Neuron (in vitro differentiated cells): Measurements from ENCODE around the gene TACR1.
"Not testable (repeated sequence)": the region's sequence is repeated elsewhere in the genome, so short reads cannot be mapped to it uniquely, and the experiment has no call there.

Source experiments
- H2AFZ ChIP-seq: one replicate; pipeline ENCODE4 v1.6.1; 2013; ENCODE audit warnings: low read depth, mild to moderate bottlenecking, inconsistent platforms, low read length, moderate library complexity
- H3K27me3 ChIP-seq: one replicate; pipeline ENCODE4 v1.6.1; 2013; ENCODE audit warnings: low read length; ENCODE audit not compliant: insufficient read depth
- H3K36me3 ChIP-seq: one replicate; pipeline ENCODE4 v1.6.1; 2013; ENCODE audit warnings: low read length; ENCODE audit not compliant: insufficient read depth
- H3K4me1 ChIP-seq: one replicate; pipeline ENCODE4 v1.6.1; 2013; ENCODE audit warnings: low read length; ENCODE audit not compliant: insufficient read depth
- H3K4me3 ChIP-seq: 2 replicates; pipeline ENCODE4 v1.5.1; 2013; ENCODE audit warnings: mild to moderate bottlenecking, low read length, moderate library complexity
- H3K9me3 ChIP-seq: one replicate; pipeline ENCODE4 v1.6.1; 2013; ENCODE audit warnings: low read length

TACR1 gene

DNA sequence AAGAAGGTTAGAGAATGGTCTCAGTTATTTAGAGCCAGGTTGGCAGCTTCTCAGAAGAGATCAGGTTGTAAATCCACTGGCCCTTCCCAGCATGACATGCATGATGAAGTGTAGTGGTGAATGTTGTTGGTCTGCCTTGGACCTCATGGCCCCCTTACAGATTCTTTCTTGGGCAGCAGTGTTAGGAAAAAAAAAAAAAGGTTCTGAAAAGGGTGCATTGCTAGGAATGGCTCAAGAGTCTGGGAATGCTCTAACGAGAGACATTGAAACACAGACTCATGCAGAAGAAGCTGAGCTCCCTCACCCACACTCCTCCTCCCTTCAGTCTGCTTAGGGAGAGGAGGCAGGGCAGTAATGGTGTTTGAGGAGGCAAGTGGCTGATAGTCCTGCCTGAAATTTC, 135.4 kb downstream of the TACR1 start:
- Histone ChIP-seq H3K9me3 (no peaks in the 10 kb centered on the region), H3K36me3 (no peaks in the 10 kb centered on the region), H3K27me3 (no peaks in the 10 kb centered on the region), H3K4me3 (no peak overlapping the region), H2AFZ (no peak overlapping the region), H3K4me1 (no peaks in the 10 kb centered on the region)

DNA sequence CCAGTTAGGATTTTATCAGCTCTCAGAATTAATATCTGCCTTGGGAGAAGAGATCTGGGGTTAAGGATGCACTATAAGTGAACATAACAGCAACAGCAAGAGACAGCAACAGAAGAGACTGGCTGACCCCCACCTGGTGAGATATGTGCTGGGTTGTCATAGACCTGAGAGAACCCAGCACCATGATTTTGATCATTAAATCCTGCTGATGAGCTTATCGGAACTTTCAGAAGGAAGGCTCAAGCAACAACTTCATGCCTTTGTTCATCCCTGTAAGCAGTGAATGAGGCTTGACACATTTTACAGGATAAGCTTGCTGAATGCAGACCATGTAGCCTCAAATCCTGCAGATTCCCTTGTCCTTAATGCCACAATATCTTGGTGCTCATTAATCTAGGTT, 140.9 kb downstream of the TACR1 start:
- Histone ChIP-seq H3K27me3 (no peaks in the 10 kb centered on the region), H3K4me1 (peaks cover 6% of the 10 kb centered on the region), H3K4me3 (no peak overlapping the region)

DNA sequence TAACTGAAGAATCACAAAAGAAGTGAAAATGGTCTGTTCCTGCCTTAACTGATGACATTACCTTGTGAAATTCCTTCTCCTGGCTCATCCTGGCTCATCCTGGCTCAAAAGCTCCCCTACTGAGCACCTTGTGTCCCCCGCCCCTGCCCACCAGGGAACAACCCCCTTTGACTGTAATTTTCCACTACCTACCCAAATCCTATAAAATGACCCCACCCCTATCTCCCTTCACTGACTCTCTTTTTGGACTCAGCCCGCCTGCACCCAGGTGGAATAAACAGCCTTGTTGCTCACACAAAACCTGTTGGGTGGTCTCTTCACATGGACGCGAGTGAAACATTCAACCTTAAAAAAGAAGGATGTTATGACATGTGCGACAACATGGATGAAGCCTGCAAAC, 142.2 kb downstream of the TACR1 start:
- H3K9me3 ChIP-seq, H3K4me3 ChIP-seq, H3K4me1 ChIP-seq, H2AFZ ChIP-seq, H3K27me3 ChIP-seq, H3K36me3 ChIP-seq: not testable (repeated sequence)

More for the DNA sequence above, 140.9 kb downstream of the TACR1 start:
- H3K9me3 ChIP-seq, result no peaks in the 10 kb centered on the region
- H3K36me3 ChIP-seq, result no peaks in the 10 kb centered on the region
- H2AFZ ChIP-seq, result no peak overlapping the region

- H3K4me1 ChIP-seq, result peaks cover 6% of the 10 kb centered on the region
- no peaks in the 10 kb centered on the region for H3K27me3 ChIP-seq
- H3K4me3 ChIP-seq, result no peak overlapping the region
- no peaks in the 10 kb centered on the region for H3K36me3 ChIP-seq
- H3K9me3 ChIP-seq, result no peaks in the 10 kb centered on the region
- no peak overlapping the region for H2AFZ ChIP-seq
Measured at GRCh38 chr2:75055820-75056675, 143.3 kb downstream of the TACR1 start.

DNA sequence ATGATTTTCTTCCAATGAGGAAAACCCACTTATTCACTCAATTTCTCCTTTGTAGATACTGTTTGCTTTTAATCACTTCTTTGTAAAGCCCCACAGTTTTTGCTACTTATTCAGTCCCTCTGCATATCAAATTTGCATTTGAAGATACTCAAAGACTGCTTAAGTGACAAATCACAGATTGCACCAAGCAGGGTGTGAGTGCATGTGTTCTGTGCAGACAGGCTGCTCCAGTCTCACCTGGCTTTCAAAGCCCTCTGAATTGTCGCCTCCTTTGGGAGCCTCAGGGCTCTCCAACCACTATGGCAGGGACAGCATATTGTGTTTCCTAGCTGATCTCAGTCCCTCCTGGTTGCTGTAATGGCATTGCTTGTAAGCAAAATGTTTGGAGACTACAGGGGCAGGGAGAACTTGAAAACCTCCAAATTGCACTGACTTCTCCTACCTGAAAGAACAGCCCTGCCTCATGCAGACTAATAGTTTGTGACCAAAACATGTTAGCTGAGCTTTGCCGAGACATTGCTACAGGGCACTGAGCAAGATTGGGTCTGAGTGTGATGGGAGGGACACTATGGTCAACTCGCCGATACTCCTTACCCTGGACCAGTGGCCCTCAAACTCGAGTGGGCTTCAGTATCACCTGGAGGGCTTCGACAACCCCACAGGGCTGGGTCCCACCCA, 144.0 kb downstream of the TACR1 start:
- H3K27me3 ChIP-seq, result no peaks in the 10 kb centered on the region
- H3K4me3 ChIP-seq, result no peak overlapping the region
- H3K9me3 ChIP-seq, result no peaks in the 10 kb centered on the region
- peaks cover 6% of the 10 kb centered on the region for H3K4me1 ChIP-seq
- no peak overlapping the region for H2AFZ ChIP-seq
- no peaks in the 10 kb centered on the region for H3K36me3 ChIP-seq

- Histone ChIP-seq H3K4me3 (no peak overlapping the region), H3K9me3 (no peaks in the 10 kb centered on the region), H3K36me3 (no peaks in the 10 kb centered on the region), H3K4me1 (peaks cover 6% of the 10 kb centered on the region), H3K27me3 (no peaks in the 10 kb centered on the region), H2AFZ (no peak overlapping the region)
Measured at GRCh38 chr2:75054296-75054695, 145.0 kb downstream of the TACR1 start.

DNA sequence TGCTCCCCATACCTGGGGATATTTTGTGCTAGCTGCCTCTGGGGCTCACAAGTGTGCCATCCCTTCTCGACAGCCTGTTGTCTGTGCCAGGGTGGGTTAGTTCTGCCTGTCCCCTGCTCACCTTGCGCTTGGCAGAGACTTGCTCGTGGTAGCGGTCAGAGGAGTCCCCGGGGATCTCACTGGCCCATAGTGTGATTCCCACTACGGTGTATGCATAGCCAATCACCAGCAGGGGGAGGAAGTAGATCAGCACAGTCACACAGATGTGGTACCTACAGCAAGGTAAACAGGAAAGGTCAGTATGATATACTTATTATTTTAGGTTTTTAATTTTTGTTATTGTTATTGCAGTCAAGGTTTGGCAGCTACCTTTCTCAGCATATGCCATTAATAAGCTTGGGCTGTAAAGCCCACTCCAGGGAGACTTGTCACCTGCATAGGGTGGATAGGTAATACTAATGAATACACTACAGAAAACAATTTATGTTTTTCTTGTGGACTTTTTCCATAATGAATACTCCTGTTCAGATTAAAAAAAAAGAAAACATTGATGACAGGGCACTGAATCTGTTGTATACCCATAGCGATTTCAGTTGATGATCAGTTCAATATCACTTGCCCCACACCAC, 145.7 kb downstream of the TACR1 start:
- Histone ChIP-seq H3K4me1 (peaks cover 6% of the 10 kb centered on the region), H3K27me3 (no peaks in the 10 kb centered on the region), H3K9me3 (no peaks in the 10 kb centered on the region), H3K36me3 (no peaks in the 10 kb centered on the region), H3K4me3 (no peak overlapping the region), H2AFZ (no peak overlapping the region)

GRCh38 chr2:75047992-75048625, 151.2 kb downstream of the TACR1 start:
- no peaks in the 10 kb centered on the region for H3K27me3 ChIP-seq
- no peak overlapping the region for H2AFZ ChIP-seq
- peaks cover 2% of the 10 kb centered on the region for H3K4me1 ChIP-seq
- no peak overlapping the region for H3K4me3 ChIP-seq
- no peaks in the 10 kb centered on the region for H3K9me3 ChIP-seq
- no peaks in the 10 kb centered on the region for H3K36me3 ChIP-seq

GRCh38 chr2:75047189-75047991, 151.9 kb downstream of the TACR1 start:
- peaks cover 2% of the 10 kb centered on the region for H3K4me1 ChIP-seq
- H2AFZ ChIP-seq, result no peak overlapping the region
- H3K9me3 ChIP-seq, result no peaks in the 10 kb centered on the region
- no peak overlapping the region for H3K4me3 ChIP-seq
- no peaks in the 10 kb centered on the region for H3K36me3 ChIP-seq
- no peaks in the 10 kb centered on the region for H3K27me3 ChIP-seq

- no peaks in the 10 kb centered on the region for H3K36me3 ChIP-seq
- H3K27me3 ChIP-seq, result no peaks in the 10 kb centered on the region
- H3K4me3 ChIP-seq, result no peak overlapping the region
- peaks cover 2% of the 10 kb centered on the region for H3K4me1 ChIP-seq
- H2AFZ ChIP-seq, result no peak overlapping the region
- no peaks in the 10 kb centered on the region for H3K9me3 ChIP-seq
Measured at GRCh38 chr2:75045526-75046050, 153.7 kb downstream of the TACR1 start.

GRCh38 chr2:75044291-75044690, 155.0 kb downstream of the TACR1 start:
- no peaks in the 10 kb centered on the region for H3K36me3 ChIP-seq
- H3K9me3 ChIP-seq, result no peaks in the 10 kb centered on the region
- H3K4me1 ChIP-seq, result peaks cover 2% of the 10 kb centered on the region
- no peak overlapping the region for H3K4me3 ChIP-seq
- H3K27me3 ChIP-seq, result no peaks in the 10 kb centered on the region
- no peak overlapping the region for H2AFZ ChIP-seq

GRCh38 chr2:75042823-75043222, 156.5 kb downstream of the TACR1 start:
- no peaks in the 10 kb centered on the region for H3K27me3 ChIP-seq
- H2AFZ ChIP-seq, result no peak overlapping the region
- no peak overlapping the region for H3K4me3 ChIP-seq
- no peaks in the 10 kb centered on the region for H3K36me3 ChIP-seq
- H3K9me3 ChIP-seq, result no peaks in the 10 kb centered on the region
- H3K4me1 ChIP-seq, result no peaks in the 10 kb centered on the region
